Mesenteric fat pad (tissue), 1 donor: ENCODE data around the gene ILDR1. TPM values are rescaled to one million over a fixed set of nuclear protein-coding genes. Genes with fewer than 3 reads are reported as not detected.
"Not testable (repeated sequence)": the region's sequence is repeated elsewhere in the genome, so short reads cannot be mapped to it uniquely, and the experiment has no call there.

Source experiments
- DNase-seq: peaks from one replicate; pipeline ENCODE4 v3.0.0-alpha.2; 2020; ENCODE audit warnings: low spot score
- total RNA-seq: library from RNA; stranded (reverse); fragmentation: NEBNext Ultra II Directional; extraction: Animal tissue kit (Norgen Biotek cat#: 25700); gene quantifications from one replicate; pipeline ENCODE4 v1.2.1, GENCODE V29; 2021
- donor health status: DM: yes; HTN: yes; CAD: no.

The ILDR1 gene
- total RNA-seq, 1 donor from 2014 or later, result not detected

DNA sequence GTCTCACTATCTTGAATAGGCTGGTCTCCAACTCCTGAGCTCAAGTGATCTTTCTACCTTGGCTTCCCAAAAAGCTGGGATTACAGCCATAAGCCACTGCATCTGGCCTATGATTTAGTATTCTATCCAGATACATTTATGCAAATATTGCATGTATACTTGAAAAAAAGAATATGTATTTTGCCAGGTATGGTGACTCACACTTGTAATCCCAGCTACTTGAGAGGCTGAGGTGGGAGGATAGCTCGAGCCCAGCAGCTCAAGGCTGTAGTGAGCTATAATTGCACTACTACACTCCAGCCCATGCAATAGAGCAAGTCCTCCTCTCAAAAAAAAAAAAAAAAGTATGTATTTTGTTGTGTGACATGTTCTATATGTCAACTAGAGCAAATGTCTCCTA, 73.4 kb downstream of the ILDR1 start:
- DNase-seq, result no peak

DNA sequence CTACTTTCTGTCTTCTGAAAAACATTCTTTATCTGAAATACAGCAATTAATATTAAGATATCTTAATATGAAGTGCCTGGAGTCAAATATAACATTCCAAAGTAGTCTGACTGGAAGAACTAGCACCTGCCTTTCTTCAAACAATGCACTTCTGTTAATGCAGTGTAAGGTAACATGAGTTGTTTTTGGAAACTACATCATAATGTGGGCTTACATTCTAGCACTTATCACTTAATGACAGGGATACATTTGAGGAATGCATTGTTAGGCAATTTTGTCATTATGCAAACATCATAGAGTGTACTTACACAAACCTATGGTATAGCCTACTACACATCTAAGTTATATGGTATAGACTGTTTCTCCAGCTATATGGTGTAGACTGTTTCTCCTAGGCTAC, 78.6 kb downstream of the ILDR1 start:
- no peak for DNase-seq

DNA sequence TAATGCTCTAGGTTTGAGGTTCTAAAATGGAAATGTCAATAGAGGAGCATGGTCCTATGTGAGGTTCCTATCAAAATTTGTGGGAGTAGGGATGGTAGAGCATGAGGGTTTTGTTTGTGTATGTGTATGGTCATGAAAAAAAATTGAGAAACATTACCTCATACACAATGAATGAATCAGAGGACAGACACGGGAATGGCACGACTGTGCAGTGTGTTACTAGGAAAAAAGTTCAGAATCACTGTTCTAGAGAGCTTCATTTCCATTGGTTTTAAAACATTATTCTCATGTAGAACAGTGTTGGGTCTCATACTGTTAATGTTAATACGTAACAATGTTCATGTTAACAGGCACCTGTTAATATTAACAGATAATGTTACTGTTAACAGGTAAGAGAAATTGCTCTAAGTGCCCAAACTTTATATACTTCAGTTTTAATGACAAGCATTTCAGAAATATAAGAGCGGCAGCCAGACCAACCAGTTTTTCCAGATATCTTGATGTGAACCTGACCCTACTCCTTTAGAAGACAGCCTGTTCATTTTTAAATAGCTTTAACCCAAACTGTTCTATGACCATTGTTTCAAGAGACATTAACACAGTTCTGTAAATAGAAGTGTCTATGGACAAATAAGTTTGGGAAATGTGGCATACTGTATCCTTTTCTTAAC, 79.8 kb downstream of the ILDR1 start:
- DNase-seq, result no peak

DNA sequence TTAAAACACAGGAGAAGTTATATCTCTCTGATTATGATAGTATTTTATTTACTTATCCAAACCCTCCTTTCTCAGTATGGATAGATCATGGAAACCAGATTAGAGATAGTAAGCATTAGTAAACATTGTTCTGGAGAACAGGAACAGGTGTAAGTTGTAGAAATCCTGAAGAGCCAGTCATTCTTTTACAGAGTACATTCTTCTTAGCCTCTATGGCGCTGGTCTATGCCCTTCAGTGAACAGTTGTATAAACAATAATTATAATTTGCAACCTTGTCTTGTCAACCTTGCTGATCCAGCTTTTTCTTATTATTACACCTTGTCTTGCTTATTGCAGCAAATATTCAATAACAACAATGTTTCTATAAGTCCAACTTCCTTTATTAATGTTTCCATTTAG, 80.5 kb downstream of the ILDR1 start:
- DNase-seq, result no peak

DNA sequence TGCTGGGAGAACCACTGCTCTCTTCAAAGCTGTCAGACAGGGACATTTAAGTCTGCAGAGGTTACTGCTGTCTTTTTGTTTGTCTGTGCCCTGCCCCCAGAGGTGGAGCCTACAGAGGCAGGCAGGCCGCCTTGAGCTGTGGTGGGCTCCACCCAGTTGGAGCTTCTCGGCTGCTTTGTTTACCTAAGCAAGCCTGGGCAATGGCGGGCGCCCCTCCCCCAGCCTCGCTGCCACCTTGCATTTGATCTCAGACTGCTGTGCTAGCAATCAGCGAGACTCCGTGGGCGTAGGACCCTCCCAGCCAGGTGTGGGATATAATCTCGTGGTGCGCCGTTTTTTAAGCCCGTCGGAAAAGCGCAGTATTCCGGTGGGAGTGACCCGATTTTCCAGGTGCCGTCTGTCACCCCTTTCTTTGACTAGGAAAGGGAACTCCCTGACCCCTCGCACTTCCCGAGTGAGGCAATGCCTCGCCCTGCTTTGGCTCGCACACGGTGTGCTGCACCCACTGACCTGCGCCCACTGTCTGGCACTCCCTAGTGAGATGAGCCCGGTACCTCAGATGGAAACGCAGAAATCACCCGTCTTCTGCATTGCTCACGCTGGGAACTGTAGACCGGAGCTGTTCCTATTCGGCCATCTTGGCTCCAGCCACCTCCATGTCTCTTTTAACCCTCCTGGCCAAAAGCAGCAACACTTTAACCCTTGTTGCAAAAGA, 83.7 kb downstream of the ILDR1 start:
- DNase-seq, result not testable (repeated sequence)

Other genes with a start within 250 kb of the ILDR1 start
- 12.5 TPM for gene IQCB1, start 187.2 kb downstream of the ILDR1 start, total RNA-seq
- 7.2 TPM for gene EAF2, start 187.0 kb downstream of the ILDR1 start, total RNA-seq
- 1.2 TPM for gene SLC15A2, start 127.8 kb downstream of the ILDR1 start, total RNA-seq
- 15.4 TPM for gene CD86, start 33.1 kb upstream of the ILDR1 start, total RNA-seq
- gene CASR, start 161.4 kb upstream of the ILDR1 start, total RNA-seq, result not detected